IPS-11a (cell line): ENCODE measurements around the gene CDH4.

Experiments
- H3K4me3 ChIP-seq: one replicate; pipeline ENCODE4 v1.5.1; 2013; ENCODE audit warnings: low read depth, low read length, control low read depth

The CDH4 gene

GRCh38 chr20:61280217-61280980 is 28.3 kb downstream of the CDH4 start:
- no peak overlapping the region for H3K4me3 ChIP-seq

- no peak overlapping the region for H3K4me3 ChIP-seq
Measured at GRCh38 chr20:61281286-61281795, 29.3 kb downstream of the CDH4 start.

DNA sequence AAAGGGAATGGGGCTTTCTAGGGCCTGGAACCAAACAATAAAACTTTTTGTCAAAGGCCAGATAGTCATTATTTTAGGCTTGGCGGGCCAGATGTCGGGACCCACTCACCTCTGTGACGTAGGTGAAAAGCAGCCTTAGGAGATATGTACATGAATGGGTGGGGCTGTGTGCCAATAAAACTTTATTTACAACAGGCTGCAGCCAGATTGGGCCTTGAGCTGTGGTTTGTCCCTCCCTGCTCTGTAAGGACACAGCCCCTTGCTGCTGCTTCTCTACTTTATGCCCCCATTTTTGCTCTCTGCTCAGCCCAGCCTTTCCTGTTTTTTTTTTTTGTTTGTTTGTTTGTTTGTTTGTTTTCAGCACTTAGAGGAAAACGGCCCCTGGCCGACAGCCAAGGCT is 32.7 kb downstream of the CDH4 start:
- no peak overlapping the region for H3K4me3 ChIP-seq

DNA sequence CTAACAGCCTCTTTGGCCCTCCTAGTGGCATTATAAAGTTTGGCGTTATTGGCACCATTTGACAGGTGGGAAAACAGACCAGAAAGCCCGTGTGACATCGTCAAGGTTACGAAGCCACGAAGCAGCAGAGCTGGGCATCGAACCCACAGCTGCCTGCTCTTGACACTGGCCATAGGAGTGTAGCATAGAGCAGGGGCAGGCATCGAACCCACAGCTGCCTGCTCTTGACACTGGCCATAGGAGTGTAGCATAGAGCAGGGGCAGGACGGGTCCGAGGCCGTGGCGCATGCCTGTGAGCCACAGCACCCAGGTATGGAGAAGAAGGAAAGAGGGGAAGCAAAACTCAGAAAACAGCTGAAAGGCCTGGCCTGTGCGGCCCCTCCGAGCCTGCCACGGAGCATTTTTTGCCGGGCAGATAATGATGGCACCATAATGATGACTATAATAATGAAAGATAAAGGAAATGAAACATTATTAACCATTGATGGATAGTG is 33.1 kb downstream of the CDH4 start:
- no peak overlapping the region for H3K4me3 ChIP-seq

DNA sequence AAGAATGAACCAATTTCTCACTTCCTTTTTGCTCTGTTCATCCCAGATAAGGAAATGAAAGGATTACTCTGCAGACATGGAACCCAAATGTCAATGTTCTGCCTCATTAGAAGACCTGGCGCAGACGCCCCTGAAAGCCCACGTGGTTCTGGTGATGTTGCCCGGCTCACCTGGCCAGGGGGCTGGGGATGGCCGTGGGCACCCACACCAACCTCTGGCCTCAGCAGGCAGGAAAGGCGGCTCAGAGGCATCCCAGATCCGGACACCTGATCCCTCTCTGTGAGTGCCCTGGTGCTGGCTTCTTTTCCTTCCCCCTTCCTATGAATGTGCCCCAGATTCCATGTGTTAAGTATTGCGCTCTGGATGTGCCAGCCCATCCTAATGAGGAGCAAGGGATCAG is 33.6 kb downstream of the CDH4 start:
- H3K4me3 ChIP-seq = no peak overlapping the region

DNA sequence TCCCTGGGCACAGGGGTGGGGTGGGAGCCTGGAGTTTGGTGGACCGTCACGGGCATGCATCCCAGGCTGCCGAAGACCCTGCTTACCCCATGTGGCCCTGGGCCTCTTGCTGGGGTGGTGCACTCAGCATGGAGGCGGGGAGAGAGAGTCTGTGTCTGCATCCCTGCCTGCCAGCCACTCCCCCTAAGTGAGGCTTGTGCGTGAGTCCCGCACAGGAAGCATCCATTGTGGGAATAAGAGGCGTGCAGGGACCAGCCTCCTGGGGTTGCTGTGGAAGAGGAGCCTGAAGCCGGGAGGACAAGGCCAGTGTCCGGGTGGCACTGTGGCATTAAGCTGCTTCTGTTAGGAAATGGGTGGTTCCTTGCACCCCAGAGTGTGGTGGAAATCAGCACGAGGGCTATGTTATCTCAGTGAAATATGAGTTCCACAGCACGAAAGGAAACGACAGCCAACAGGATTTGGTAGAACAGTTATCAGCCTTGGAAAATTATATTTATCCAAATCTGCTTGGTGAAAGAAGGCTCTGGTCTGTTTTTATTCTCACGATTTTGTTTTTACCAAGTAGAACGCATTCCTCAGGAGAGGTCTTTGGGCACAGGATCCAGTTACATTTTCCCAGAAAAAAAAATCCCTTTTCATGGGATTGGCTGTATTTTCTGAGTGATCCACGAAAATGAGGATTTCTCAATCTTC is 35.7 kb downstream of the CDH4 start:
- no peak overlapping the region for H3K4me3 ChIP-seq

- no peak overlapping the region for H3K4me3 ChIP-seq
Measured at GRCh38 chr20:61288331-61288784, 36.3 kb downstream of the CDH4 start.

- H3K4me3 ChIP-seq = no peak overlapping the region
Measured at GRCh38 chr20:61289166-61289565, 37.1 kb downstream of the CDH4 start.

GRCh38 chr20:61290721-61291120 is 38.7 kb downstream of the CDH4 start:
- no peak overlapping the region for H3K4me3 ChIP-seq

DNA sequence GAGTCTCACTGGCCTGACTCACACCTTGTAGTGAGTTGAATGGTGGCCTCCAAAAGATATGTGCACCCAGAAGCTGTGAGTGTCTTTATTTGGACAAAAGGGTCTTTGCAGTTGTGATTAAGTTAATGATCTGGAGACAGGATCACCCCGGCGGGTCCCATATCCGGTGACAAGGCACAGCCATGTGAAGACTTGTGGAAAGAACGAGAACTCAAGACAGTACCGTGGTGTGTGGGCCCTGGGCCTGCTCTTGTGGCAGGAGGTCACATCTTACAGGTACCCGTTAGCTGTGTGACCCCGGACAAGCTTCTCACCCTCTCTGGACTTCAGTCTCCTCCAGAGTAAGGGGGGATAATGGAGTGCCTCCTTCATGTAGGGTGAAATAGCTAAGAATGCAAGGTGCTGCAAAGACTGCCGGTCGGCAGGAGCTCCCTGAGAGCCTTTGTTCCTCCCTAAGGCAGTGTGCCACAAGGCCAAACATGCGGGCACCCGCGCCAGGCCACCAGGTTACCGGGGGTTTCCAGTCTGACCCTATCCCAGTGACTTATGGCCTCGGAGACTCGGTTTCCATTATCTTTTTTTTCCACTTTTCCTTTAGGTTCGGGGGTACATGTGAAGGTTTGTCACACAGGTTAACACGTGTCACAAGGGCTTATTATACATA is 39.2 kb downstream of the CDH4 start:
- no peak overlapping the region for H3K4me3 ChIP-seq

GRCh38 chr20:61292391-61292790 is 40.3 kb downstream of the CDH4 start:
- no peak overlapping the region for H3K4me3 ChIP-seq

DNA sequence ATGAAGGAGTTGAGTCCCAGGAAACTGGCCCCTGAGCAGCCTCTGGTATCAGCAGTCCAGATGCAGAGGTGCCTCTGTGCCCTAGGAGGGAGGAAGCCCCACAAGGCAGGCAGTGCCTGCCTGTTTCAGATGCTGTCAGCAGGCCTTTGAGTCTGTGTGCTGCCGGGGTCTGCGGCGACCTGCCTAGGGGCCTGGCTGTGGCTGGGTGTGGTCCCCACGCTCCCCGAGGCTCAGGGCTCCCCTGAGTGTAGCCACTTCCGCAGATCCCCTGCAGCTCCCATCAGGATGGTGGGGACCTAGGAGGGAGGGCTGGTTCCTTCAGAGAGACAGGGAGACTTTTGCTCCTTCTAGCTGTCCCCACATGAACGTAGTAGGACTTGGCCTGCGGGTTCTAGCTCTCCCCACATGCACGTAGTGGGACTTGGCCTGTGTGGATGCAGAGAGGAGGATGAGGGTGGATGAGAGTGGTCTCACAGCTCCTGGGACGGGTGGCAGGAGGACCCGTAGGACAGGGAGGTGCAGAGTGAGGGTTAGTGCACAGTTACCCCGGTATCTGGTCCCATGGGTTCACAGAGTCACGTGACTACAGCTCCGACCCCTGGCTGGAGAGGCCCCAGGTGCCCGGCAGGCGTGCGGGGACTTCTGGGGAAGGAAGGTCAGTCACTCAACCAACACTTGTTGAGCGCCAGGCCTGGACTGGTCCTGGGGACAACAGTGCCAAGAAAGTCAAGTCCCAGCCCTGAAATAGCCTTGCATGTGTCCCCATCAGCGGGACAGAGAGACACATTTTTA is 41.0 kb downstream of the CDH4 start:
- H3K4me3 ChIP-seq = no peak overlapping the region

- H3K4me3 ChIP-seq = no peak overlapping the region
Measured at GRCh38 chr20:61293951-61294350, 41.9 kb downstream of the CDH4 start.

GRCh38 chr20:61295249-61295648 is 43.2 kb downstream of the CDH4 start:
- no peak overlapping the region for H3K4me3 ChIP-seq

DNA sequence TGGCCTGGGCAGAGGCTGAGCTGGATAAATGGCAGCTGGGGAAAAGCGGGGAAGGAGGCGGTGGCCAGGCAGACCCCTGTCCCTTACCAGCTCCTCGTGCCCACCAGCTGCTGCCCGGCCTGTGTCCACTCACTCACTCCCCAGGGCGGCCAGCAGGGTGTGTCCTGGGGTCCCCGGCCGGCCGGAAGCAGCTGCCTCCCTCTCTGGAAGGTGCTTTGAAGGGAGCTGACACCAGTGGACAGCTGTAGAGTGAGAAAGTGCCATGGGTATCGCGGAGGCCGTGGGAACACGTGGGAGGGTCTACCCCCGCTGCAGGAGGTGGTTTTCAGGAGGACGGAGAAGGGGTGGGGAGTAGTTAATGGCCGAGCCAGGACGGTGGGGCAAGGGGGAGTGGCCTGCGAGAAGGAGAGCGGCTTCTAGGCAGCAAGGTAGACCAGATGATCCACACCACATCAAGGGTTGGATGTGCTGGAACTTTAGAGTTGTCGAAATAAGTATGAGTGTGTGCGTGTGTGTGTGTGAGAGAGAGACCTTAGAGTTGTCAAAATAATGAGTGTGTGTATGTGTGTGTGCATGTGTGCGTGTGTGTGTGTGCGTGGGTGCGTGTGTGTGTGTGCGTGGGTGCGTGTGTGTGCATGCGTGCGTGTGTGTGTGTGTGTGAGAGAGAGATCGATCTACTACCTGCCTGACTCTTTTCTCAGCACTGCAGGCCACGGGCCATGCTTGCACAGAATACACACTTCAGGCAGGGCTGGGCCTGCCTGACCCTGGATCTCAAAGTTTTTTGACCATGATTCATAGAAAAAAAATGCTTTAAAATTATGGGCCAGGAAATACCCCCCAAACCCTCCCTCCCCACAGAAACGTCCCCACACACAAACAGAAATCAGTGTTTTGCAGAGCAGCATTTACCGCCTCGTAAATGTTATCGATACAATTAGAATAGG is 43.9 kb downstream of the CDH4 start:
- no peak overlapping the region for H3K4me3 ChIP-seq

GRCh38 chr20:61296629-61297019 is 44.6 kb downstream of the CDH4 start:
- H3K4me3 ChIP-seq = no peak overlapping the region

DNA sequence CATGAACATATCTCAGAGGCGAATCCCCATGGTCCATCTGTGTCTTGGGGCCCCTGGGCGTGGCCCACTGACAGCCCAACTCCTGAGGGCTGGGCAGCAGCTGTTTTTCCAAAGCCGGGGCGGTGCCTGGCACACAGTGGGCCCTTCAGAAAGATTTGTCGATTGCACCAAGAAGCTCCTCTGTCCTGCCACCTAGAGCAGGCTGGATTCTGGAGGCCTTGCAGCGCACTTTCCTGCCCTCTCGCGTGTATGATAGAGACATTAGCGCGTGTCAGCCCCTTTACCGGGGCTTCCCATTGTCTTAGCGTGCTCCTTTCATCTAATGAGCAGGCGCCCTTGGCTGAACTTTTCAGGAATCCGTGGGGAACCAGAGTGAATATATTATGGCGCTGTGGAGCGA is 45.4 kb downstream of the CDH4 start:
- no peak overlapping the region for H3K4me3 ChIP-seq

DNA sequence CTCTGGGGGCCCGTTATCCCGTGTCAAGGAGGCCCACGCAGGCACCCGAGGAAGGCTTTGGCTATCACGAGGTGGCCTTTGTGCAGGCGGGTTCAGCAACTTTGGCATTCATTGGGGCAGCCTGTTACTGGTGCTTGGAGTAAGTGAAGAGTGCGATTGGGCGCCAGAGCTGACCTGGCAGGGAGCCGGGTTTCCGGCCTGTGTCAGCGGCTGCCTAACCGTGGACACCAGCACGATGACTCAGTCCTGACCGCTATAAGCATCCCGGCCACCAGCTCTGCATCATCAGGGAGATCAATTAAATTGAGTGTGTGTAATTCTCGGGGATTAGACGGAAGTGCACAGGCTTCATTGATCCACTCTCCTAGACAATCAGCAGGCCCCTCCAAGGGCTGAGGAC is 45.9 kb downstream of the CDH4 start:
- H3K4me3 ChIP-seq = no peak overlapping the region

DNA sequence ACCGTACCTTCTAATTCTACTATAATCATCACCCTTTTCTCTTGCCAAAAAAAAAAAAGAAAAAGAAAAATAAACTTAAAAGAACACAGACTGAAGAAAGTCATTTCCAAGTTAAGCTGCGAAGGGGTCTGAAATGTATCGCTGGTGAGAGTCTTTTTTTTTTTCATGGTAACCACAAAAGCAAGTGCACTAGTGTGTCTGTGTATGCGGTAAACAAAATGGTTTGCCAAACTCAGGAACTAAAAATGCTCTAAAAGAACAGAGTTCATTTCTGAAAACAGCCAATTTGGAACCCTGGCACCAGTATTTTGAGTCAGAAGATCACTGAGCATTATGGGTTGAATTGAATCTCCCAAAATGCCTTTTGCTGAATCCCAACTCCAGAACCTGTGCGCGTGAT is 46.6 kb downstream of the CDH4 start:
- no peak overlapping the region for H3K4me3 ChIP-seq

DNA sequence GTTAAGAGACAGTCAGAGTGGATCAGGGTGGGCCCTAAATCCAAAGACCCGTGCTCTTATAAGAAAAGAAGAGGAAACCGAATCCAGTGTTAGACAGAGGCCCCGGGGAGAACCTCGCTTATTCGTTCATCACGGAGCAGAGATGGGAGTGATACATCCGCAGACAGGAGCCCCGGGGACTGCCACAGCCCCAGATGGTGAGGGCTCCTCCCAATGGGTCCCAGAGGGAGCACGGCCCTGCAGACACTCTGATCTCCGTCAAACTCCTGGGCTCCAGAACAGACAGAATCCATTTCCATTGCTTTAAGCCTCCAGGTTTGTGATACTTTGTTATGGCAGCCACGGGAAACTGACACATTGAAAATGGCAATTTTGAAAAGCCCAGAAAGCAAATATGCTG is 47.0 kb downstream of the CDH4 start:
- H3K4me3 ChIP-seq = no peak overlapping the region
